A673 (cell line): ENCODE results near the gene REV3L.

Experiments
- CTCF ChIP-seq: fragments of 300-800, 200-600 bp; sonication (generic); conservative IDR thresholded peaks from 2 replicates; pipeline ENCODE4 v1.5.1; 2017; ENCODE audit warnings: low read depth, mild to moderate bottlenecking, antibody characterized with exemption, low read length, moderate library complexity, mixed read lengths
- EZH2 ChIP-seq: fragments of 200-600 bp; sonication (generic); IDR thresholded peaks from 2 replicates; pipeline ENCODE4 v1.6.1; 2017; ENCODE audit warnings: borderline replicate concordance, low read depth, mild to moderate bottlenecking, mixed read lengths, antibody characterized with exemption, low read length; ENCODE audit not compliant: poor library complexity, severe bottlenecking

- no peak for TF ChIP-seq CTCF
- no peak for TF ChIP-seq EZH2
Observed at GRCh38 chr6:111450636-111451035, 32.4 kb downstream of the REV3L start.
